ENCODE measurements around the gene TOP3A. TPM values are rescaled to one million over a fixed set of nuclear protein-coding genes. Genes with fewer than 3 reads are reported as not detected.

TOP3A gene
- total and polyA plus RNA-seq, 2 experiments from 2014 or later: 21.7 to 76.7 TPM

DNA sequence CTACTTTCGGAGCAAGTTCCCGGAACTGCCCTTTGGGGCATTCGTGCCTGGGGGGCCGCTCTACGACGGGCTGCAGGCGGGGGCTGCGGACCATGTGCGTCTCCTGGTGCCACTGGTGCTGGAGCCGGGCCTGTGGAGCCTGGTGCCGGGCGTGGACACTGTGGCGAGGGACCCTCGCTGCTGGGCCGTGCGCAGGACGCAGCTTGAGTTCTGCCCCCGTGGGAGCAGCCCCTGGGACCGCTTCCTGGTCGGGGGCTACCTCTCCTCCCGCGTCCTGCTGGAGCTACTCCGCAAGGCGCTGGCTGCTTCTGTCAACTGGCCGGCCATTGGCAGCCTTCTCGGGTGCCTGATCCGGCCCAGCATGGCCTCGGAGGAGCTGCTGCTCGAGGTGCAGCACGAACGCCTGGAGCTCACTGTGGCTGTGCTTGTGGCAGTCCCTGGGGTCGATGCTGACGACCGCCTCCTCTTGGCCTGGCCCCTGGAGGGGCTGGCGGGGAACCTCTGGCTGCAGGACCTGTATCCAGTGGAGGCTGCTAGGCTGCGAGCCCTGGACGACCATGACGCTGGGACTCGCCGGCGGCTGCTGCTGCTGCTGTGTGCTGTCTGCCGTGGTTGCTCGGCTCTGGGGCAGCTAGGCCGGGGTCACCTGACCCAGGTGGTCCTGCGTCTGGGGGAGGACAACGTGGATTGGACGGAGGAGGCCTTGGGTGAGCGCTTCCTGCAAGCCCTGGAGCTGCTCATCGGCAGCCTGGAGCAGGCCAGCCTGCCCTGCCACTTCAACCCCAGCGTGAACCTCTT is 50.7 kb downstream of the TOP3A start (continued):
- TF ChIP-seq, protein P1, sequence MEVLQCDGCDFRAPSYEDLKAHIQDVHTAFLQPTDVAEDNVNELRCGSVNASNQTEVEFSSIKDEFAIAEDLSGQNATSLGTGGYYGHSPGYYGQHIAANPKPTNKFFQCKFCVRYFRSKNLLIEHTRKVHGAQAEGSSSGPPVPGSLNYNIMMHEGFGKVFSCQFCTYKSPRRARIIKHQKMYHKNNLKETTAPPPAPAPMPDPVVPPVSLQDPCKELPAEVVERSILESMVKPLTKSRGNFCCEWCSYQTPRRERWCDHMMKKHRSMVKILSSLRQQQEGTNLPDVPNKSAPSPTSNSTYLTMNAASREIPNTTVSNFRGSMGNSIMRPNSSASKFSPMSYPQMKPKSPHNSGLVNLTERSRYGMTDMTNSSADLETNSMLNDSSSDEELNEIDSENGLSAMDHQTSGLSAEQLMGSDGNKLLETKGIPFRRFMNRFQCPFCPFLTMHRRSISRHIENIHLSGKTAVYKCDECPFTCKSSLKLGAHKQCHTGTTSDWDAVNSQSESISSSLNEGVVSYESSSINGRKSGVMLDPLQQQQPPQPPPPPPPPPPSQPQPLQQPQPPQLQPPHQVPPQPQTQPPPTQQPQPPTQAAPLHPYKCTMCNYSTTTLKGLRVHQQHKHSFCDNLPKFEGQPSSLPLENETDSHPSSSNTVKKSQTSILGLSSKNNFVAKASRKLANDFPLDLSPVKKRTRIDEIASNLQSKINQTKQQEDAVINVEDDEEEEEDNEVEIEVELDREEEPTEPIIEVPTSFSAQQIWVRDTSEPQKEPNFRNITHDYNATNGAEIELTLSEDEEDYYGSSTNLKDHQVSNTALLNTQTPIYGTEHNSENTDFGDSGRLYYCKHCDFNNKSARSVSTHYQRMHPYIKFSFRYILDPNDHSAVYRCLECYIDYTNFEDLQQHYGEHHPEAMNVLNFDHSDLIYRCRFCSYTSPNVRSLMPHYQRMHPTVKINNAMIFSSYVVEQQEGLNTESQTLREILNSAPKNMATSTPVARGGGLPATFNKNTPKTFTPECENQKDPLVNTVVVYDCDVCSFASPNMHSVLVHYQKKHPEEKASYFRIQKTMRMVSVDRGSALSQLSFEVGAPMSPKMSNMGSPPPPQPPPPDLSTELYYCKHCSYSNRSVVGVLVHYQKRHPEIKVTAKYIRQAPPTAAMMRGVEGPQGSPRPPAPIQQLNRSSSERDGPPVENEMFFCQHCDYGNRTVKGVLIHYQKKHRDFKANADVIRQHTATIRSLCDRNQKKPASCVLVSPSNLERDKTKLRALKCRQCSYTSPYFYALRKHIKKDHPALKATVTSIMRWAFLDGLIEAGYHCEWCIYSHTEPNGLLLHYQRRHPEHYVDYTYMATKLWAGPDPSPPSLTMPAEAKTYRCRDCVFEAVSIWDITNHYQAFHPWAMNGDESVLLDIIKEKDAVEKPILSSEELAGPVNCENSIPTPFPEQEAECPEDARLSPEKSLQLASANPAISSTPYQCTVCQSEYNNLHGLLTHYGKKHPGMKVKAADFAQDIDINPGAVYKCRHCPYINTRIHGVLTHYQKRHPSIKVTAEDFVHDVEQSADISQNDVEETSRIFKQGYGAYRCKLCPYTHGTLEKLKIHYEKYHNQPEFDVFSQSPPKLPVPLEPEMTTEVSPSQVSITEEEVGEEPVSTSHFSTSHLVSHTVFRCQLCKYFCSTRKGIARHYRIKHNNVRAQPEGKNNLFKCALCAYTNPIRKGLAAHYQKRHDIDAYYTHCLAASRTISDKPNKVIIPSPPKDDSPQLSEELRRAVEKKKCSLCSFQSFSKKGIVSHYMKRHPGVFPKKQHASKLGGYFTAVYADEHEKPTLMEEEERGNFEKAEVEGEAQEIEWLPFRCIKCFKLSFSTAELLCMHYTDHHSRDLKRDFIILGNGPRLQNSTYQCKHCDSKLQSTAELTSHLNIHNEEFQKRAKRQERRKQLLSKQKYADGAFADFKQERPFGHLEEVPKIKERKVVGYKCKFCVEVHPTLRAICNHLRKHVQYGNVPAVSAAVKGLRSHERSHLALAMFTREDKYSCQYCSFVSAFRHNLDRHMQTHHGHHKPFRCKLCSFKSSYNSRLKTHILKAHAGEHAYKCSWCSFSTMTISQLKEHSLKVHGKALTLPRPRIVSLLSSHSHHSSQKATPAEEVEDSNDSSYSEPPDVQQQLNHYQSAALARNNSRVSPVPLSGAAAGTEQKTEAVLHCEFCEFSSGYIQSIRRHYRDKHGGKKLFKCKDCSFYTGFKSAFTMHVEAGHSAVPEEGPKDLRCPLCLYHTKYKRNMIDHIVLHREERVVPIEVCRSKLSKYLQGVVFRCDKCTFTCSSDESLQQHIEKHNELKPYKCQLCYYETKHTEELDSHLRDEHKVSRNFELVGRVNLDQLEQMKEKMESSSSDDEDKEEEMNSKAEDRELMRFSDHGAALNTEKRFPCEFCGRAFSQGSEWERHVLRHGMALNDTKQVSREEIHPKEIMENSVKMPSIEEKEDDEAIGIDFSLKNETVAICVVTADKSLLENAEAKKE (CRISPR knock-in tag; IDR thresholded peaks at IDR 0.05): no peak
- no peak for TF ChIP-seq POLR2AphosphoS5 (IDR thresholded peaks at IDR 0.05; ENCODE audit: low read depth)

DNA sequence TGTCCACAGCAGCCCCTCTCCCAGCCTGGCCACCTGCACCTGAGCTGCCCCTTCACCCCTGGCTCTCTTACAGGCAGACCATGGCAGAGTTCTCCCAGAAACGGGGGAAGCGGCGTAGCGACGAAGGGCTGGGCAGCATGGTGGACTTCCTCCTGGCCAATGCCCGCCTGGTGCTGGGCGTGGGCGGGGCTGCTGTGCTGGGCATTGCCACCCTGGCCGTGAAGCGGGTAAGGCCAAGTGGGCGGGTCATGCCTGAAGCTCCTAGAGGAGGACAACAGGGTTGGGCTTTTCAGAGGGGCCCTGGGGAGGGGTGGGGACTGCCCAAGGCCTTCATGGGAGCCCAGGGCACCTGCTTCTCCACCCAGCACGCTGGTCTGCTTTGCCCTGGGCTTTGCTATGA is 52.2 kb downstream of the TOP3A start:
- H3K4me1 Mint-ChIP-seq: peaks cover 21% of the 10 kb centered on the region
- H3K4me3 ChIP-seq: no peak overlapping the region
- H3K9me2 ChIP-seq (ENCODE audit: insufficient read depth): no peaks in the 10 kb centered on the region
- peaks cover 10% of the 10 kb centered on the region for H3K79me2 ChIP-seq (replicated peaks; ENCODE audit: insufficient read depth)
- peaks cover 12% of the 10 kb centered on the region for H3F3A ChIP-seq (replicated peaks; ENCODE audit: low read depth)
- no peak overlapping the region for H2AFZ ChIP-seq
- 0 out of 3 replicates have a peak overlapping the region, but pooled peaks have one; percentile 81 for H3K4me3 Mint-ChIP-seq
- no peak for ATAC-seq
- no peak for TF ChIP-seq ZNF114 (CRISPR knock-in tag; IDR thresholded peaks at IDR 0.05)
- TF ChIP-seq JUNB (IDR thresholded peaks at IDR 0.05; ENCODE audit: unreplicated experiment): no peak
- TF ChIP-seq, protein P2, sequence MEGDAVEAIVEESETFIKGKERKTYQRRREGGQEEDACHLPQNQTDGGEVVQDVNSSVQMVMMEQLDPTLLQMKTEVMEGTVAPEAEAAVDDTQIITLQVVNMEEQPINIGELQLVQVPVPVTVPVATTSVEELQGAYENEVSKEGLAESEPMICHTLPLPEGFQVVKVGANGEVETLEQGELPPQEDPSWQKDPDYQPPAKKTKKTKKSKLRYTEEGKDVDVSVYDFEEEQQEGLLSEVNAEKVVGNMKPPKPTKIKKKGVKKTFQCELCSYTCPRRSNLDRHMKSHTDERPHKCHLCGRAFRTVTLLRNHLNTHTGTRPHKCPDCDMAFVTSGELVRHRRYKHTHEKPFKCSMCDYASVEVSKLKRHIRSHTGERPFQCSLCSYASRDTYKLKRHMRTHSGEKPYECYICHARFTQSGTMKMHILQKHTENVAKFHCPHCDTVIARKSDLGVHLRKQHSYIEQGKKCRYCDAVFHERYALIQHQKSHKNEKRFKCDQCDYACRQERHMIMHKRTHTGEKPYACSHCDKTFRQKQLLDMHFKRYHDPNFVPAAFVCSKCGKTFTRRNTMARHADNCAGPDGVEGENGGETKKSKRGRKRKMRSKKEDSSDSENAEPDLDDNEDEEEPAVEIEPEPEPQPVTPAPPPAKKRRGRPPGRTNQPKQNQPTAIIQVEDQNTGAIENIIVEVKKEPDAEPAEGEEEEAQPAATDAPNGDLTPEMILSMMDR (conservative IDR thresholded peaks at IDR 0.05; ENCODE audit: low read depth in 2 of 2): no peak
- TF ChIP-seq ZNF331 (CRISPR knock-in tag; IDR thresholded peaks at IDR 0.05; ENCODE audit: low read depth): no peak
- TF ChIP-seq STAT1 (IDR thresholded peaks at IDR 0.05; ENCODE audit: unreplicated experiment): no peak
- no peaks in the 10 kb centered on the region for H3K27me3 ChIP-seq (ENCODE audit: insufficient read depth)
- peaks cover 4% of the 10 kb centered on the region for H3K36me3 Mint-ChIP-seq (ENCODE audit: low read depth)
- no peaks in the 10 kb centered on the region for H4K20me1 ChIP-seq (replicated peaks; ENCODE audit: insufficient read depth)
- H3K4me2 ChIP-seq: no peak overlapping the region
- H3K27ac Mint-ChIP-seq: no peak overlapping the region
- H3K36me3 ChIP-seq (ENCODE audit: insufficient read depth): no peaks in the 10 kb centered on the region; the same call in 1 of the 2 replicates
- peaks cover 4% of the 10 kb centered on the region for H3K27me3 Mint-ChIP-seq (ENCODE audit: insufficient read depth, low read depth, poor library complexity)
- H3K4me1 ChIP-seq (ENCODE audit: insufficient read depth): peaks cover 11% of the 10 kb centered on the region
- H3K27ac ChIP-seq (ENCODE audit: low read depth): no peak overlapping the region
- no peak for DNase-seq (ENCODE audit: low spot score)
- no peaks in the 10 kb centered on the region for H3K9me3 Mint-ChIP-seq

Data from GM23338 (cell line).